HCT116 (cell line): ENCODE results near the gene NTN4. TPM values are rescaled to one million over a fixed set of nuclear protein-coding genes. Genes with fewer than 3 reads are reported as not detected.

Experiments
- ATAC-seq: fragments of 200-7000 bp; cut with Tn5 transposase; 2 replicates; pipeline ENCODE4 v1.9.1; 2020; ENCODE audit warnings: mild to moderate bottlenecking, moderate library complexity
- BruUV-seq: library from RNA; stranded (reverse); fragments of 400-500 nt; replicated peaks from 2 replicates; lab custom pipeline; 2021; lab: Mats Ljungman, UMichigan
- CTCF ChIA-PET: fragments of 300-600 bp; sonication (Branson Sonifier 250); formaldehyde crosslinking; loops from one replicate; lab custom pipeline; 2021; ENCODE audit warnings: antibody characterized with exemption; lab: Charles Lee
- POLR2A ChIA-PET: fragments of 300-600, 350-600 bp; sonication (Branson Sonifier 250); formaldehyde crosslinking; loops from one replicate; lab custom pipeline; 2021; ENCODE audit warnings: antibody characterized with exemption; lab: Charles Lee
- RAD21 ChIA-PET, 2 experiments: fragments of 300-600 bp; sonication (Branson Sonifier 250); formaldehyde crosslinking; loops; one replicate each; lab custom pipeline; 2023; ENCODE audit warnings: low total read pairs in 2 of 2; ENCODE audit not compliant: uncharacterized antibody in 2 of 2, unreplicated experiment in 2 of 2, low non-redundant PET in 1 of 2; lab: Charles Lee
- DNase-seq: peaks from one replicate; pipeline ENCODE4 v3.0.0-alpha.2; 2010; ENCODE audit warnings: low read depth, low spot score
- H2AFZ ChIP-seq: fragments of 200-600 bp; shearing (Covaris generic), sonication (generic); 2 replicates; pipeline ENCODE4 v1.6.1; 2017; ENCODE audit warnings: low read depth, mixed run types, mixed read lengths, antibody characterized with exemption, low read length; ENCODE audit not compliant: poor library complexity, severe bottlenecking
- H3K27ac ChIP-seq: 2 replicates; pipeline ENCODE4 v1.5.1; 2012; ENCODE audit warnings: low read depth, low read length
- H3K27me3 ChIP-seq: fragments of 200-600 bp; sonication (generic); 2 replicates; pipeline ENCODE4 v1.6.1; 2016; ENCODE audit warnings: mixed run types, low read length, mixed read lengths; ENCODE audit not compliant: insufficient read depth
- H3K36me3 ChIP-seq, 2 experiments: fragments of 200-500 bp in 1 of 2; fragments of 200-600 bp in 1 of 2; sonication (Bioruptor generic) in 1 of 2; sonication (generic) in 1 of 2; 2 replicates each; pipeline versions ENCODE4 v1.5.1 to v1.6.1; 2014 to 2016; ENCODE audit warnings: low read length in 2 of 2, inconsistent platforms in 1 of 2, mixed read lengths in 1 of 2, mixed run types in 1 of 2; ENCODE audit not compliant: insufficient read depth in 2 of 2, control insufficient read depth in 1 of 2
- H3K4me1 ChIP-seq, 2 experiments: fragments of 200-600 bp in 1 of 2; sonication (generic) in 1 of 2; 2 replicates each; pipeline versions ENCODE4 v1.5.1 to v1.6.1; 2012 to 2017; ENCODE audit warnings: low read length in 2 of 2, inconsistent platforms in 1 of 2, mild to moderate bottlenecking in 1 of 2, mixed read lengths in 1 of 2, mixed run types in 1 of 2, moderate library complexity in 1 of 2; ENCODE audit not compliant: insufficient read depth in 2 of 2, control insufficient read depth in 1 of 2
- H3K4me2 ChIP-seq: fragments of 200-600 bp; sonication (generic); 2 replicates; pipeline ENCODE4 v1.6.1; 2017; ENCODE audit warnings: mixed run types, low read length, mixed read lengths
- H3K4me3 ChIP-seq, 2 experiments: fragments of 200-600 bp in 1 of 2; sonication (generic) in 1 of 2; replicated peaks in 1 of 2; 2 replicates each; pipeline ENCODE4 v1.5.1; 2011 to 2016; ENCODE audit warnings: low read length in 2 of 2, control low read depth in 1 of 2, low read depth in 1 of 2, mild to moderate bottlenecking in 1 of 2, mixed read lengths in 1 of 2, mixed run types in 1 of 2
- H3K79me2 ChIP-seq: fragments of 200-600 bp; sonication (generic); 2 replicates; pipeline ENCODE4 v1.6.1; 2017; ENCODE audit warnings: mild to moderate bottlenecking, mixed run types, low read length, moderate library complexity, mixed read lengths; ENCODE audit not compliant: insufficient read depth
- H3K9ac ChIP-seq: fragments of 200-600 bp; sonication (generic); 2 replicates; pipeline ENCODE4 v1.6.1; 2016; ENCODE audit warnings: low read length, mixed read lengths
- H3K9me2 ChIP-seq: fragments of 200-600 bp; sonication (generic), shearing (Covaris generic); 2 replicates; pipeline ENCODE4 v1.6.1; 2017; ENCODE audit warnings: mixed run types, mild to moderate bottlenecking, moderate library complexity; ENCODE audit not compliant: insufficient read depth
- H3K9me3 ChIP-seq, 2 experiments: fragments of 200-500 bp in 1 of 2; fragments of 200-600 bp in 1 of 2; sonication (Bioruptor generic) in 1 of 2; sonication (generic) in 1 of 2; 2 replicates each; pipeline ENCODE4 v1.6.1; 2014 to 2017; ENCODE audit warnings: low read length in 2 of 2, mixed read lengths in 2 of 2, inconsistent platforms in 1 of 2, low read depth in 1 of 2, mild to moderate bottlenecking in 1 of 2, mixed run types in 1 of 2, moderate library complexity in 1 of 2; ENCODE audit not compliant: control insufficient read depth in 1 of 2, insufficient read depth in 1 of 2
- H4K20me1 ChIP-seq: fragments of 200-600 bp; sonication (generic), shearing (Covaris generic); 2 replicates; pipeline ENCODE4 v1.6.1; 2017; ENCODE audit warnings: mixed run types, mild to moderate bottlenecking, moderate library complexity; ENCODE audit not compliant: insufficient read depth
- EZH2phosphoT487 ChIP-seq: fragments of 200-600 bp; IDR thresholded peaks from 2 replicates; pipeline ENCODE4 v1.6.1; 2018; ENCODE audit warnings: antibody characterized with exemption, borderline replicate concordance
- FOSL1 ChIP-seq: IDR thresholded peaks from 2 replicates; pipeline ENCODE4 v1.6.1; 2012; ENCODE audit warnings: low read depth
- JUND ChIP-seq: IDR thresholded peaks from 2 replicates; pipeline ENCODE4 v1.6.1; 2012
- MAX ChIP-seq: IDR thresholded peaks from 2 replicates; pipeline ENCODE4 v1.6.1; 2012
- POLR2AphosphoS5 ChIP-seq: IDR thresholded peaks from 2 replicates; pipeline ENCODE4 v1.6.1; 2011; ENCODE audit warnings: mild to moderate bottlenecking, low read depth, low read length, moderate library complexity
- RAD21 ChIP-seq: IDR thresholded peaks from 2 replicates; pipeline ENCODE4 v1.6.1; 2012; ENCODE audit warnings: low read depth, mild to moderate bottlenecking
- SP1 ChIP-seq: IDR thresholded peaks from 2 replicates; pipeline ENCODE4 v1.6.1; 2012; ENCODE audit warnings: low read depth
- SRF ChIP-seq: IDR thresholded peaks from 2 replicates; pipeline ENCODE4 v1.6.1; 2012; ENCODE audit warnings: low read depth
- YY1 ChIP-seq: IDR thresholded peaks from 2 replicates; pipeline ENCODE4 v1.6.1; 2011; ENCODE audit warnings: low read length, low read depth, moderate library complexity, mild to moderate bottlenecking; ENCODE audit not compliant: insufficient replicate concordance; ENCODE audit errors: extremely low read depth
- ZFX ChIP-seq: fragments of 450-650 bp; IDR thresholded peaks from 2 replicates; pipeline ENCODE4 v1.6.1; 2017
- intact Hi-C: fragments of 100-400 bp; cut with micrococcal nuclease; formaldehyde crosslinking; loops from 2 replicates; pipeline ENCODE4 v1.10.0; 2022
- total RNA-seq: library from RNA; stranded (reverse); gene quantifications from one replicate; pipeline ENCODE4 v1.2.1, GENCODE V29; 2021; ENCODE audit not compliant: unreplicated experiment
- TF ChIP-seq, protein P1 (sequence below): IDR thresholded peaks from 2 replicates; pipeline ENCODE4 v1.6.1; 2011; ENCODE audit warnings: mild to moderate bottlenecking, low read length, moderate library complexity; ENCODE audit not compliant: insufficient replicate concordance; ENCODE audit errors: extremely low read depth
- TF ChIP-seq, protein P2 (sequence below): IDR thresholded peaks from 2 replicates; pipeline ENCODE4 v1.6.1; 2012

NTN4 gene
- total RNA-seq, 1 experiment from 2014 or later = 4.3 TPM

GRCh38 chr12:95651681-95652080, 138.9 kb downstream of the NTN4 start:
- RAD21 ChIA-PET = no interaction called here
- H3K36me3 ChIP-seq = no peaks in the 10 kb centered on the region
- no peaks in the 10 kb centered on the region for H3K9me3 ChIP-seq
- POLR2A ChIA-PET = no interaction called here
- CTCF ChIA-PET = no interaction called here
- no peaks in the 10 kb centered on the region for H3K79me2 ChIP-seq
- H3K9ac ChIP-seq = no peak overlapping the region
- no peak overlapping the region for H3K27ac ChIP-seq
- no peak overlapping the region for H3K4me2 ChIP-seq
- no TSS peak for BruUV-seq
- H4K20me1 ChIP-seq = no peaks in the 10 kb centered on the region
- H3K4me3 ChIP-seq = no peak overlapping the region
- H3K9me2 ChIP-seq = no peaks in the 10 kb centered on the region
- peaks cover 8 to 17% of the 10 kb centered on the region in 2 experiments; a peak in 3 of 4 replicates for H3K4me1 ChIP-seq
- H3K27me3 ChIP-seq = no peaks in the 10 kb centered on the region
- intact Hi-C loops = no loop called here
- TF ChIP-seq RAD21 (no peak), SRF (no peak), FOSL1 (no peak), MAX (no peak), SP1 (no peak), JUND (no peak), EZH2phosphoT487 (no peak), YY1 (no peak), ZFX (no peak), POLR2AphosphoS5 (no peak)
- TF ChIP-seq, protein P1, sequence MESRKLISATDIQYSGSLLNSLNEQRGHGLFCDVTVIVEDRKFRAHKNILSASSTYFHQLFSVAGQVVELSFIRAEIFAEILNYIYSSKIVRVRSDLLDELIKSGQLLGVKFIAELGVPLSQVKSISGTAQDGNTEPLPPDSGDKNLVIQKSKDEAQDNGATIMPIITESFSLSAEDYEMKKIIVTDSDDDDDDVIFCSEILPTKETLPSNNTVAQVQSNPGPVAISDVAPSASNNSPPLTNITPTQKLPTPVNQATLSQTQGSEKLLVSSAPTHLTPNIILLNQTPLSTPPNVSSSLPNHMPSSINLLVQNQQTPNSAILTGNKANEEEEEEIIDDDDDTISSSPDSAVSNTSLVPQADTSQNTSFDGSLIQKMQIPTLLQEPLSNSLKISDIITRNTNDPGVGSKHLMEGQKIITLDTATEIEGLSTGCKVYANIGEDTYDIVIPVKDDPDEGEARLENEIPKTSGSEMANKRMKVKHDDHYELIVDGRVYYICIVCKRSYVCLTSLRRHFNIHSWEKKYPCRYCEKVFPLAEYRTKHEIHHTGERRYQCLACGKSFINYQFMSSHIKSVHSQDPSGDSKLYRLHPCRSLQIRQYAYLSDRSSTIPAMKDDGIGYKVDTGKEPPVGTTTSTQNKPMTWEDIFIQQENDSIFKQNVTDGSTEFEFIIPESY = no peak
- TF ChIP-seq, protein P2, sequence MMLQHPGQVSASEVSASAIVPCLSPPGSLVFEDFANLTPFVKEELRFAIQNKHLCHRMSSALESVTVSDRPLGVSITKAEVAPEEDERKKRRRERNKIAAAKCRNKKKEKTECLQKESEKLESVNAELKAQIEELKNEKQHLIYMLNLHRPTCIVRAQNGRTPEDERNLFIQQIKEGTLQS = no peak
- ATAC-seq (no peak), DNase-seq (no peak)
- no peak overlapping the region for H2AFZ ChIP-seq
